Thoracic aorta (tissue), 2 donors: ENCODE measurements around the gene DAB2. TPM values are rescaled to one million over a fixed set of nuclear protein-coding genes. Genes with fewer than 3 reads are reported as not detected.

ENCODE experiments used
- ATAC-seq: fragments of 150-250 bp; one replicate; pipeline ENCODE4 v1.8.0; 2017; ENCODE audit warnings: low read depth; ENCODE audit not compliant: insufficient number of reproducible peaks, low FRiP score
- DNase-seq: peaks from one replicate; pipeline ENCODE4 v3.0.0-alpha.2; 2020; ENCODE audit warnings: low spot score
- H3K27ac ChIP-seq, 2 donors: fragments of 200-600 bp; sonication (generic); 1 replicate in 1 of 2; 2 replicates in 1 of 2; pipeline ENCODE4 v1.5.1; 2016; ENCODE audit warnings: mild to moderate bottlenecking in 2 of 2, moderate library complexity in 2 of 2
- H3K27me3 ChIP-seq: fragments of 200-600 bp; sonication (generic); replicated peaks from 2 replicates; pipeline ENCODE4 v1.6.0; 2016; ENCODE audit warnings: mild to moderate bottlenecking; ENCODE audit not compliant: insufficient read depth
- H3K36me3 ChIP-seq: fragments of 200-600 bp; sonication (generic); one replicate; pipeline ENCODE4 v1.5.1; 2016
- H3K4me1 ChIP-seq, 2 donors: fragments of 200-600 bp; sonication (generic); 1 replicate in 1 of 2; 2 replicates in 1 of 2; pipeline versions ENCODE4 v1.5.1 to v1.6.0; 2016; ENCODE audit warnings: low read depth in 2 of 2, mild to moderate bottlenecking in 1 of 2; ENCODE audit not compliant: control insufficient read depth in 1 of 2
- H3K4me3 ChIP-seq: fragments of 200-600 bp; sonication (generic); 2 replicates; pipeline ENCODE4 v1.5.1; 2016; ENCODE audit warnings: mild to moderate bottlenecking
- H3K9me3 ChIP-seq: fragments of 200-600 bp; sonication (generic); 2 replicates; pipeline ENCODE4 v1.5.1; 2016
- CTCF ChIP-seq: fragments of 200-600 bp; sonication (generic); IDR thresholded peaks from one replicate; pipeline ENCODE4 v1.5.1; 2019; ENCODE audit warnings: antibody characterized with exemption
- total RNA-seq, 2 donors: library from RNA; depleted of rRNA; stranded (reverse); fragments of >200 nt; gene quantifications; one replicate each; pipeline versions ENCODE4 v1.1.0 to v1.2.3, GENCODE V29; 2016

DAB2 gene
- total RNA-seq, 2 donors from 2014 or later = 162 to 187 TPM

DNA sequence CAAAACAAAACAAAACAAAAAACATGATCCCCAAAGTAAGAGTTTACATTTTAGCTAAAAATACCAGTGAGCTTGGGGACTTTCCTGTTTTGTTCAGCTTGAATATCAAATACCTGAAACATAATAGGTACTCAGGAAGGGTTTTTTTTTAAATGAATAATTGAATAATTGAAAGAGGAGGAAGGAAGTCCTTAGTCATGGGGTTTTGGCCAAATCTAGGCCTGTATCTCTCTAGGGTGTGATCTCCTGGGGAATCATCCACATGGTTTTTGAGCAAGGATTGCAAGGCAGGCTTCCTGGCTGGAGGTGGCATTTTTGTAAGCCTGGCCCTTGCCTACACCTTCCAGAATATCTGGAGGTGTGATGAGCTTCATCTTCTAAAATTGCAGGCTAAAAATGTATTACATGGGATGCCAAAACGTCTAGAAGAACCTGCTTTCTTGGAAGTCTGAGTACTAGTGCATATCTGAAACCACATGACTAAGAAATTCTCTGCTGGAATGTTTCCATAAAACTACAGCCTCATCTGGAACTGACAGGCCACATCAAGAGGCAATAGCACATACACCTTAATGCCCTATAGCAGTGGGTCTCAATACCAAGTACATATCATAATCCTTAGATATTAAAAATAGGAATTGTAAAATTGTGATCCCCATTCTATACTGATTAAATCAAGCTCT lies 70.9 kb downstream of the DAB2 start:
- no peak for DNase-seq
- Histone ChIP-seq H3K27ac (no peak overlapping the region), H3K9me3 (no peaks in the 10 kb centered on the region), H3K36me3 (no peaks in the 10 kb centered on the region), H3K4me1 (no peaks in the 10 kb centered on the region), H3K27me3 (no peaks in the 10 kb centered on the region), H3K4me3 (no peak overlapping the region)
- no peak for ATAC-seq
- TF ChIP-seq CTCF = no peak

- H3K4me1 ChIP-seq = no peaks in the 10 kb centered on the region
- no peaks in the 10 kb centered on the region for H3K27me3 ChIP-seq
- H3K27ac ChIP-seq = no peak overlapping the region
- no peaks in the 10 kb centered on the region for H3K36me3 ChIP-seq
- H3K9me3 ChIP-seq = no peaks in the 10 kb centered on the region
- no peak for DNase-seq
- no peak for ATAC-seq
- no peak overlapping the region for H3K4me3 ChIP-seq
- no peak for TF ChIP-seq CTCF
Observed at GRCh38 chr5:39352951-39353350, 71.8 kb downstream of the DAB2 start.

DNA sequence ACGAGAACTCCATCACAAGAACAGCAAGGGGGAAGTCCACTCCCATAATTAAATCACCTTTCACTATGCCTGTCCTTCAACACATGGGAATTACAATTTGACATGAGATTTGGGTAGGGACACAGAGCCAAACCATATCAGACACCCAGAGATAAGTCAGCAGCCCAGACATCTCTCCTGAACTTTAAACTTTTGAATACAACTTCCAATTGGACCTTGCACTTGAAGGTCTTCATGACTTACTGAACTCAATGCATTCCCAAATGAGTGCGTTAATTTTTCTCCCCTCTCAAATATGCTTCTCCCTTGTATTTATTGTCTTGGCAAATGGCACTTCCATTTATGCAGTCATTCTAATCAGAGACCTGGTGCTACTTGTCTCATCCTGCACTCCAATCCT lies 72.6 kb downstream of the DAB2 start:
- no peak for TF ChIP-seq CTCF
- DNase-seq (no peak), ATAC-seq (no peak)
- no peaks in the 10 kb centered on the region for H3K9me3 ChIP-seq
- H3K4me1 ChIP-seq = no peaks in the 10 kb centered on the region
- no peaks in the 10 kb centered on the region for H3K27me3 ChIP-seq
- no peaks in the 10 kb centered on the region for H3K36me3 ChIP-seq
- H3K4me3 ChIP-seq = no peak overlapping the region
- no peak overlapping the region for H3K27ac ChIP-seq

- Histone ChIP-seq H3K4me1 (no peaks in the 10 kb centered on the region), H3K4me3 (no peak overlapping the region), H3K27me3 (no peaks in the 10 kb centered on the region), H3K27ac (no peak overlapping the region), H3K36me3 (no peaks in the 10 kb centered on the region), H3K9me3 (no peaks in the 10 kb centered on the region)
- DNase-seq (no peak), ATAC-seq (no peak)
- no peak for TF ChIP-seq CTCF
Observed at GRCh38 chr5:39349484-39349883, 75.3 kb downstream of the DAB2 start.

DNA sequence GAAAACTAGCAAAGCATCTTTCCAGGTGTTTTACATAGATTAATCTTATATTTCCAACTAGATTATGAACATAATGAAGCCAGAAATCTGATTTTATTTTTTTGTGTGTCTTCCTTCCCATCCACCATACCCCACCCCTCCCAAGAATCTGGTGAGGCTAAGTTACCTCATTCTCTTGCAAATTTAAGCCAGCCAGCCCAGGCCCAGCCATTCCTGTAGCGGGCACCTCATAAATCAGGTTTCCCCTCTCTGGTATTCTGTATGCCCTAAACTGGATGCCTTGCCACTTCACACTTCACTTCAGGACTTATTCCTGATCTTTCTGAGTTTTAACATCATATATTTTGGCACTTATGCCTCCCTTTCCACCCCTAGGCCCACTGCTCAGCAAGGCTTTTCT lies 82.3 kb downstream of the DAB2 start:
- DNase-seq = no peak

More for the DNA sequence above, 82.3 kb downstream of the DAB2 start:
- Histone ChIP-seq H3K36me3 (no peaks in the 10 kb centered on the region), H3K4me1 (no peaks in the 10 kb centered on the region), H3K4me3 (no peak overlapping the region), H3K27ac (no peak overlapping the region), H3K9me3 (no peaks in the 10 kb centered on the region), H3K27me3 (no peaks in the 10 kb centered on the region)
- ATAC-seq = no peak
- TF ChIP-seq CTCF = no peak
